ENCODE measurements around the gene FXYD7. TPM values are rescaled to one million over a fixed set of nuclear protein-coding genes. Genes with fewer than 3 reads are reported as not detected.

The FXYD7 gene
- total and polyA plus RNA-seq, 10 donors: 1.2 to 4.4 (median 2.3) TPM; not detected in 1

DNA sequence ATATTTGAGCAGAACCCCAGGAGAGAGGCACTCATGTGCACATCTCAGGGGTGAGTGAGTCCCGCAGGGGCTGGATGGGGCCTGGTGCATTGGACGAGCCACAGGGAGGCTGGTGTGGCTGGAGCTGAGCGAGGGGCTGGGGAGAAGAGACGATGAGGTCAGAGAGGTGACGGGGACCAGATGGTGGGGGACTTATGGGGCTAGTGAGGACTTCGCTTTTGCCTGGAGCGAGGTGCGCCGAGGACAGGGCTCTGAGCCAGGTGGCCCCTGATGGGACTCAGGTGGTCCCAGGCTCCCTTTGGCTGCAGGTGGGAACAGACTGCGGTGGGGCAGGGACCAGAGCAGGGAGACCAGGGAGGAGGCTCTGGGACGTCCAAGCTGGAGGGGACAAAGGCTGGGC is 34.3 kb upstream of the FXYD7 start:
- no peak for TF ChIP-seq POLR2AphosphoS5 (IDR thresholded peaks at IDR 0.05)
- no peak for TF ChIP-seq POLR2A (IDR thresholded peaks at IDR 0.05)
- TF ChIP-seq, protein P1, sequence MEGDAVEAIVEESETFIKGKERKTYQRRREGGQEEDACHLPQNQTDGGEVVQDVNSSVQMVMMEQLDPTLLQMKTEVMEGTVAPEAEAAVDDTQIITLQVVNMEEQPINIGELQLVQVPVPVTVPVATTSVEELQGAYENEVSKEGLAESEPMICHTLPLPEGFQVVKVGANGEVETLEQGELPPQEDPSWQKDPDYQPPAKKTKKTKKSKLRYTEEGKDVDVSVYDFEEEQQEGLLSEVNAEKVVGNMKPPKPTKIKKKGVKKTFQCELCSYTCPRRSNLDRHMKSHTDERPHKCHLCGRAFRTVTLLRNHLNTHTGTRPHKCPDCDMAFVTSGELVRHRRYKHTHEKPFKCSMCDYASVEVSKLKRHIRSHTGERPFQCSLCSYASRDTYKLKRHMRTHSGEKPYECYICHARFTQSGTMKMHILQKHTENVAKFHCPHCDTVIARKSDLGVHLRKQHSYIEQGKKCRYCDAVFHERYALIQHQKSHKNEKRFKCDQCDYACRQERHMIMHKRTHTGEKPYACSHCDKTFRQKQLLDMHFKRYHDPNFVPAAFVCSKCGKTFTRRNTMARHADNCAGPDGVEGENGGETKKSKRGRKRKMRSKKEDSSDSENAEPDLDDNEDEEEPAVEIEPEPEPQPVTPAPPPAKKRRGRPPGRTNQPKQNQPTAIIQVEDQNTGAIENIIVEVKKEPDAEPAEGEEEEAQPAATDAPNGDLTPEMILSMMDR (IDR thresholded peaks at IDR 0.05 in 8 of 11, conservative IDR thresholded peaks at IDR 0.05 in 3 of 11): no peak
- intact Hi-C loops (cut with DNase I; ENCODE audit: low total_unique reads): no loop called here

DNA sequence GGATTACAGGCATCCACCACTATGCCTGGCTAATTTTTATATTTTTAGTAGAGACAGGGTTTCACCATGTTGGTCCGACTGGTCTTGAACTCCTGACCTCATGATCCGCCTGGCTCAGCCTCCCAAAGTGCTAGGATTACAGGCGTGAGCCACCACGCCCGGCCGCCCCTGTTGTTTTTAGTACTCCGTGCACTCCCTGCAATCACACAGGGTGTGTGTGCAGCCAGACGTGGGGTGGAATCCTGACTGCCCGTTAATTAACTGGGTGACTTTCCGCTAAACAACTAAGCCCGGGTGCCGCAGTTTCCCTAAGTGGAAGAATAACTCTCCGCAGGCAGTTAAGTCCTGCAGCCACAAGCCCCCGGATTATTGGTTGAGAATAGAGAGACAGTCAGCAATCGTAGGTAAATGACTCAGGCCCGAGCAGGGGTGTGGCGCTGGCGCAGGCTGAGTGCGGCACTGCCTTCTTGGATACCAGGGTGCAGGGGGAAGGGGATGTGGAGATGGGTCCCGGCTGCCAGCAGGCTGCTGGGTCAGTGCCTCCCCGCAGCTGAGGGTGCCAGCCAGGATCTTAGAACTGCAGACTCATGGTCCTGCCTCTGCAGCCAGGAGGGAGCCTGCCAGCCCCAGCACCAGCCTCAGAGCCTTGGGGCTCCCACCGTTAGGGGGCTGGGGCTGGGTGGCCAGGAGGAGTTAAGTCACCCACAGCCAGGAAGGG is 33.5 kb upstream of the FXYD7 start:
- Histone ChIP-seq H3K4me3 (no peak overlapping the region), H3K27me3 (replicated peaks in 1 of 7) (peaks cover 0 to 23% (median 0%) of the 10 kb centered on the region in 7 donors), H3K36me3 (no peaks in the 10 kb centered on the region), H3K9me3 (no peaks in the 10 kb centered on the region), H3K4me1 (peaks cover 3 to 7% (median 4%) of the 10 kb centered on the region in 6 donors), H3K27ac (no peak overlapping the region)
- 73 to 83% (median 76%) methylated on average over 22 of the region's 22 CpGs for WGBS, 5 donors
- intact Hi-C loops (cut with DNase I; ENCODE audit: low total_unique reads): no loop called here
- TF ChIP-seq POLR2A (IDR thresholded peaks at IDR 0.05) (no peak), POLR2AphosphoS5 (IDR thresholded peaks at IDR 0.05) (no peak)
- TF ChIP-seq, protein P1 (IDR thresholded peaks at IDR 0.05 in 8 of 11, conservative IDR thresholded peaks at IDR 0.05 in 3 of 11): no peak
- DNase-seq: no peak

More for the DNA sequence above, 34.3 kb upstream of the FXYD7 start:
- Histone ChIP-seq H3K4me1 (no peaks in the 10 kb centered on the region), H3K27me3 (replicated peaks in 1 of 7) (peaks cover 0 to 19% (median 0%) of the 10 kb centered on the region in 7 donors), H3K36me3 (no peaks in the 10 kb centered on the region), H3K27ac (no peak overlapping the region), H3K9me3 (no peaks in the 10 kb centered on the region), H3K4me3 (no peak overlapping the region)
- WGBS, 5 donors: 81 to 89% (median 83%) methylated on average over 11 of the region's 11 CpGs
- no peak for DNase-seq

DNA sequence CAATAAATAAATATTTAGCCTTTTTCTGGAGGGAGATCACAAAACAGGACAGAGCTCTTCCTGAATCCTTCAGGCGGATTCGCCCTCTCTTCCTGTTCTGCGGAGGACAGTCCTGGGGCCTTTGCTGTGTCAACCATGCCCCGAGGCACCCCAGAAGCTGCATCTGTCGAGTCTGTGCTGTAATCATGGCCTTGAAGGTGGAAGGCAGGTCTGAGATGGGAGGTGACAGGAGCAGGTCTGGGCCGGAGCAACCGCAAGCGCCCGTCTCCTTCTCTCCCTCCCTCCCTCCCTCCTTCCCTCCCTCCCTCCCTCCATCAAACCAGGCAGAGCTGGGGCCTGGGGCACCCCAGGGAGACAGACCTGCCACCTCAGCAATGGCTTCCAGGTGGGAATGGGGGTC is 32.1 kb upstream of the FXYD7 start:
- Histone ChIP-seq H3K9me3 (no peaks in the 10 kb centered on the region), H3K4me3 (no peak overlapping the region), H3K36me3 (no peaks in the 10 kb centered on the region), H3K4me1 (peaks cover 6 to 18% (median 12%) of the 10 kb centered on the region in 6 donors), H3K27me3 (replicated peaks in 1 of 7) (peaks cover 0 to 29% (median 0%) of the 10 kb centered on the region in 7 donors), H3K27ac (no peak overlapping the region)
- 49 to 66% (median 64%) methylated on average over 9 of the region's 9 CpGs for WGBS, 5 donors
- intact Hi-C loops (cut with DNase I; ENCODE audit: low total_unique reads): no loop called here
- no peak for TF ChIP-seq POLR2AphosphoS5 (IDR thresholded peaks at IDR 0.05)
- TF ChIP-seq, protein P1 (IDR thresholded peaks at IDR 0.05 in 8 of 11, conservative IDR thresholded peaks at IDR 0.05 in 3 of 11): no peak
- no peak for TF ChIP-seq POLR2A (IDR thresholded peaks at IDR 0.05)
- no peak for DNase-seq

DNA sequence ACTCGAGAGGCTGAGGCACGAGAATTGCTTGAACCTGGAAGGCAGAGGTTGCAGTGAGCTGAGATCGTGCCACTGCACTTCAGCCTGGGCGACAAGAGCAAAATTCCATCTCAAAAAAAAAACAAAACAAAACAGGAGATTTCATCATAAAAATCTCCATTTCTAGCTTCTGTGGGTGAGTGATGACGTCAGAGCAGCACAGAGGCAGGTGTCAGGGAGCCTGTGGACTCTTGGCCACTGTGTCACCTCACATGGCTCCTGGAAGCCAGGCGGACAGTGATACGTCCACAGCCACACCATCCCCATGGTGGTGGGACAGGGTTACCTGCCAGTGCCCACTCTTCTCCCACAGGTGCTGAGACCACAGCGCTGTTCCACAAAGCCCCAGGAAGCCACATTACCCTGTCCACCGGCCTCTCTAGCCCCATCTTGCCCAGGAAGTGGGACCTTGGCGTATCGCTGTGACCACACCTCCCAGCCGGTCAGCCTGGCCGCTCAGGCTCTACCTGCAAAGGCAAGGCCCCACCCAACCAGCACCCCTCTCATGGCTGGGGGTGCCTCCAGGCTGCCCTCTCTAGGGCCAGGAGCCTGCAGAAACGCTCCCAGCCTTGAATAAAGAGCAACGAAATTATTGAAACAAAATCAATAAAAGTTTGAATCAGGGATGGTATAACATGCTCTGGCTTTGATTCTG is 29.9 kb upstream of the FXYD7 start:
- no peaks in the 10 kb centered on the region for H3K9me3 ChIP-seq
- no peak for DNase-seq
- no peak overlapping the region for H3K27ac ChIP-seq
- H3K36me3 ChIP-seq: no peaks in the 10 kb centered on the region
- peaks cover 0 to 29% (median 0%) of the 10 kb centered on the region in 7 donors for H3K27me3 ChIP-seq (replicated peaks in 1 of 7)
- peaks cover 6 to 30% (median 12%) of the 10 kb centered on the region in 6 donors for H3K4me1 ChIP-seq
- TF ChIP-seq, protein P1 (IDR thresholded peaks at IDR 0.05 in 8 of 11, conservative IDR thresholded peaks at IDR 0.05 in 3 of 11): no peak
- no peak for TF ChIP-seq POLR2AphosphoS5 (IDR thresholded peaks at IDR 0.05)
- intact Hi-C loops (cut with DNase I; ENCODE audit: low total_unique reads): no loop called here
- H3K4me3 ChIP-seq: no peak overlapping the region
- 76 to 86% (median 84%) methylated on average over 14 to 15 of the region's 15 CpGs for WGBS, 5 donors
